Neural progenitor cell (in vitro differentiated cells): ENCODE results near the gene ZFAND3.

Experiments
- EZH2 ChIP-seq: fragments of 200-600 bp; sonication (generic); IDR thresholded peaks from 2 replicates; pipeline ENCODE4 v1.6.1; 2017; ENCODE audit warnings: antibody characterized with exemption, mild to moderate bottlenecking, moderate library complexity
- EZH2phosphoT487 ChIP-seq: fragments of 200-600 bp; sonication (generic); IDR thresholded peaks from 2 replicates; pipeline ENCODE4 v1.6.1; 2017; ENCODE audit warnings: antibody characterized with exemption
- TF ChIP-seq, protein P1 (sequence below): fragments of 200-600 bp; sonication (generic); IDR thresholded peaks from 2 replicates; pipeline ENCODE4 v1.5.1; 2017; ENCODE audit warnings: antibody characterized with exemption, mild to moderate bottlenecking

DNA sequence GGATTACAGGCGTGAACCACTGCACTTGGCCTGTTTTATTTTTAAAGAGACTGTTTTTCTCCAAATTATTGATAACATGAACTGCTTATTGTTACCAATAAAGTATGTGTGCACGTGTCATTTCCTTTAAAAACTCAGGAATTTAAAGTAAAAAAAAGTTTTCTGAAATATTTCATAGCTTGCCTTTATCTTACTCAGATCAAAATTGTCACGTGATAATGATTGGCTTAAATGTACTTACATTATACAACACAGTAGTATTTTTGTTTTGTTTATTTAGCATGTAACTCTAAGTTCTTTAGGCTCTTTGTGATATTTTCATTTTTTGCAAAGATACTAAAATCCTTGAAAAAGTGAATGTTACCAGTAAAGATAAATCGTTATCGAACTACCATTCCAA lies 174.1 kb downstream of the ZFAND3 start:
- TF ChIP-seq EZH2 (no peak), EZH2phosphoT487 (no peak)
- TF ChIP-seq, protein P1, sequence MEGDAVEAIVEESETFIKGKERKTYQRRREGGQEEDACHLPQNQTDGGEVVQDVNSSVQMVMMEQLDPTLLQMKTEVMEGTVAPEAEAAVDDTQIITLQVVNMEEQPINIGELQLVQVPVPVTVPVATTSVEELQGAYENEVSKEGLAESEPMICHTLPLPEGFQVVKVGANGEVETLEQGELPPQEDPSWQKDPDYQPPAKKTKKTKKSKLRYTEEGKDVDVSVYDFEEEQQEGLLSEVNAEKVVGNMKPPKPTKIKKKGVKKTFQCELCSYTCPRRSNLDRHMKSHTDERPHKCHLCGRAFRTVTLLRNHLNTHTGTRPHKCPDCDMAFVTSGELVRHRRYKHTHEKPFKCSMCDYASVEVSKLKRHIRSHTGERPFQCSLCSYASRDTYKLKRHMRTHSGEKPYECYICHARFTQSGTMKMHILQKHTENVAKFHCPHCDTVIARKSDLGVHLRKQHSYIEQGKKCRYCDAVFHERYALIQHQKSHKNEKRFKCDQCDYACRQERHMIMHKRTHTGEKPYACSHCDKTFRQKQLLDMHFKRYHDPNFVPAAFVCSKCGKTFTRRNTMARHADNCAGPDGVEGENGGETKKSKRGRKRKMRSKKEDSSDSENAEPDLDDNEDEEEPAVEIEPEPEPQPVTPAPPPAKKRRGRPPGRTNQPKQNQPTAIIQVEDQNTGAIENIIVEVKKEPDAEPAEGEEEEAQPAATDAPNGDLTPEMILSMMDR, result no peak
